NCI-H146 treated with DMSO at 0.1 percent for 48 hours (cell line): ENCODE results near the gene GFER.
A peak's percentile ranks its signal among the peaks of the same experiment; 100 is the strongest.
"Not testable (repeated sequence)": the region's sequence is repeated elsewhere in the genome, so short reads cannot be mapped to it uniquely, and the experiment has no call there.

Source experiments
- DNase-seq: peaks from one replicate; lab custom pipeline; 2025; ENCODE audit not compliant: unreplicated experiment; lab: John Stamatoyannopoulos, UW

GFER gene

GRCh38 chr16:1983544-1984346 lies at the start of gene GFER:
TSS of gene GFER (plus strand) at chr16:1984193. CDS start at chr16:1984219, 26 bp downstream.
- DNase-seq: peak; percentile 83

- no peak for DNase-seq
Measured at GRCh38 chr16:1936945-1937479, 47.0 kb upstream of the GFER start.

GRCh38 chr16:1938316-1938715 lies 45.7 kb upstream of the GFER start:
- no peak for DNase-seq

GRCh38 chr16:1938910-1939309 lies 45.1 kb upstream of the GFER start:
- DNase-seq: no peak

- DNase-seq: not testable (repeated sequence)
Measured at GRCh38 chr16:1939833-1940232, 44.2 kb upstream of the GFER start.

GRCh38 chr16:1940273-1941161 lies 43.5 kb upstream of the GFER start:
- no peak for DNase-seq

- DNase-seq: no peak
Measured at GRCh38 chr16:1941162-1942046, 42.6 kb upstream of the GFER start.

GRCh38 chr16:1942047-1942809 lies 41.8 kb upstream of the GFER start:
- DNase-seq: no peak

- peak; percentile 99 for DNase-seq
Measured at GRCh38 chr16:1942810-1943726, 40.9 kb upstream of the GFER start, which contains the start of gene MSRB1. TSS of gene MSRB1 (minus strand) at chr16:1943199. CDS start at chr16:1943156, 43 bp downstream.

- DNase-seq: no peak
Measured at GRCh38 chr16:1944612-1945199, 39.3 kb upstream of the GFER start.

- DNase-seq: no peak
Measured at GRCh38 chr16:1945559-1946391, 38.2 kb upstream of the GFER start.

- no peak for DNase-seq
Measured at GRCh38 chr16:1946495-1947368, 37.3 kb upstream of the GFER start.

- DNase-seq: no peak
Measured at GRCh38 chr16:1947369-1947670, 36.7 kb upstream of the GFER start.

GRCh38 chr16:1949507-1949906 lies 34.5 kb upstream of the GFER start:
- no peak for DNase-seq

GRCh38 chr16:1950047-1950446 lies 33.9 kb upstream of the GFER start:
- DNase-seq: no peak

GRCh38 chr16:1950559-1950958 lies 33.4 kb upstream of the GFER start:
- DNase-seq: no peak

GRCh38 chr16:1953734-1954133 lies 30.3 kb upstream of the GFER start:
- DNase-seq: no peak
